HG03159 (cell line): ENCODE results near the gene KLHDC3.
"Not testable (repeated sequence)": the region's sequence is repeated elsewhere in the genome, so short reads cannot be mapped to it uniquely, and the experiment has no call there.

ENCODE experiments used
- ATAC-seq: cut with Tn5 transposase; IDR thresholded peaks from one replicate; pipeline ENCODE4 v1.9.1; 2021; ENCODE audit warnings: mild to moderate bottlenecking, moderate library complexity; ENCODE audit not compliant: unreplicated experiment

The KLHDC3 gene

DNA sequence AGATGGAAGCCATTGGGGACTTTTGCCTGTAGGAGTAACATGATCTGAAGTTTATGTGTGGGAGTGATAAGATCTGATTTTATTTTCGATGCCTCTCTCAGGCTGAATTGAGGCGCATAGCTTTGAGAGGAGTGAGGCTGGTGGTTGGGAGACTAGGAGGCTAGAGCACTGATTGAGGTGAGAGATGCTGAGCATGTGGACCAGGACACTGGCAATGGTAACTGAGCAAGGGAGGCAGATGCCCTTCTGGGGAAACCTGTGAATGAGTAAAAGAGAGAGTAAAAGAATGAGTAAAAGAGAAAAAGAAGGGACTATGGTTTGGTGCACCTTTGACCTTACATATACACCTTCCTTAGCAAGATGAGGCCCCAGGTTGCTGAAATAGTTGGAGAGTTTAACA, 10.4 kb downstream of the KLHDC3 start:
- ATAC-seq: no peak

DNA sequence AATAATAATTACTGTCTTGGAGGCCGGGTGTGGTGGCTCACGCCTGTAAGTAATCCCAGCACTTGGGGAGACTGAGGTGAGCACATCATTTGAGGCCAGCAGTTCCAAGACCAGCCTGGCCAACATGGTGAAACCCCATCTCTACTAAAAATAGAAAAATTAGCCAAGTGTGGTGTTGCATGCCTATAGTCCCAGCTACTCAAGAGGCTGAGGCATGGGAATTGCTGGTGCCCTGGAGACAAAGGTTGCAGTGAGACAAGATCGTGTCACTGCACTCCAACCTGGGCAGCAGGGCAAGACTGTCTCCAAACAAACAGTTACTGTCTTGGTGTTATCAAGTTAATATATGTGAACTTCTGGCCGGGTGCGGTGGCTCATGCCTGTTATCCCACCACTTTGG, 12.3 kb downstream of the KLHDC3 start:
- no peak for ATAC-seq

DNA sequence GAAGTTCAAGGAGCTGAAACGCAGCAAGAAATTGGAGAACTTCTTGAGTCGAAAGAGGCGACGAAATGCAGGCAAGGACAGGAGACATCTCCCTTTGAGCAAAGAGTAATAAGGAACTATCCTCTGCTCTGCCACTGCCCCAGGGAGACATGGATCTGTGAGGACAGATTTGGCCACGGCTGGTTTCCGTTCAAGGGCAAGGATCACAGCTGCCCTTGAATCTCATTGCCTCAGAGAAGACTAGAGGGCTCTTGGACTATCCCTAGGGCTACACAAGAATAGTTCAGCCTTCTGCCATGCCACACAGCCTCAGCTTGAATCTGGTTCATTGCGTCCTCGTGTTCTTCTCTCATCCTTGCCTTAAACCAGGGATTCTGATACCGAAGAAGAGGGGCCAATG, 15.1 kb downstream of the KLHDC3 start:
- no peak for ATAC-seq

DNA sequence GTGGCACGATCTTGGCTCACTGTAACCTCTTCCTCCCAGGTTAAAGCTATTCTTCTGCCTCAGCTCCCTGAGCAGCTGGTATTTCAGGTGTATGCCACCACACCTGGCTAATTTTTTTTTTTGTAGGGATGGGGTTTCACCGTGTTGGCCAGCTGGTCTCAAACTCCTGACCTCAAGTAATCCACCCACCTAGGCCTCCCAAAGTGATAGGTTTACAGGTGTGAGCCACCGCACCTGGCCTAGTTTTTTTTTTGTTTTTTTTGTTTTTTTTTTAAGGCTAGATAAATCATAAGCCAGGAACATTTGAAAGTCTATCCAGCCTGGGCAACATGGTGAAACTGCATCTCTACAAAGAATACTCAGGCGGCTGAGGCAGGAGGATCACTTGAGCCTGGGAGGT, 18.3 kb downstream of the KLHDC3 start:
- ATAC-seq: no peak

DNA sequence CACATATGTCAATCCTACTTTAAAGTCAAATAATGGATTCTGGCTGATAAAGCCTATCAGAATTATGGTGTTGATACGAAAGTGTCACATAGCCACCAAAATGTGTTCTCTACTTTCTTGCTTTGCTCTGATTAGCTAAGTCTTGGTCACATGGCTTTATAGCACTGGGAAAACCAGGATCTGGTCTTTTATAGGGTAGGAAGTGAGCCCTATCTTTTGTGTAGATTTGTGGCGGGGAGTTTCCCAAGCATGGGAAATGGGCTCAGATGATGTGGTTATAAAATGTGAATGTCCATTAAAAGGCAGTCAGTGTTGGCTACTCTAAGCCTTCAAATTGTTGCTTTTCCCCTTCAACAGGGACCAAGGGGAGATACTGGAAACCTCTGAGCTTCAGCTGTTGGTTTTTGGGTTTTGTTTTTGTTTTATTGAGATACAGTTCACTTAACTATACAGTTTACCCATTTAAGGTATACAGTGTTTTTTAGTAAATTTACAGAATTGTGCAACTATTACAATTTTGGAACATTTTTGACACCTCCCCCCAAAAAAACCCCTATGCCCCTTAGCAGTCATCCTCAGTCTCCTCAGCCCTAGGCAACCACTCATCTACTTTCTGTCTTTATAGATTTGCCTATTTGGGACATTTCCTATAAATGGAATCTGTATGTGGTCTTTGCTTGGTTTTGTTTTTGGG, 19.6 kb downstream of the KLHDC3 start:
- ATAC-seq: no peak

DNA sequence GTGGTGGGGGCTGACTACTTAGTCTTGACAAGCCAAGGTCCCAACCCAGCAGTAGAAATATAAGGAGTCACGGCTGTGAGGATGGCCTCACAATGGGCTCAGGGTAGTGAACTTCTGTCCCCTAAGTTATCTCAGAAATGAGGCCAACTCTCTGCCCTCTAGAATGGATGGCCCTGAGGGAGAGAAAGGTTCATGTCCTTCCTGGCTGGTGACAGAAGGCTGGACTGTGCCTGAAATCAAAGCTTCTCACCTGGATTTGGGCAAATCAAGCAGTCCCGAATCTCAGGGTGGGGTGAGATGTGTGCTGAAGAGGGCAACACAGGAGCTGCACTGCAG, 20.1 kb downstream of the KLHDC3 start:
- no peak for ATAC-seq

DNA sequence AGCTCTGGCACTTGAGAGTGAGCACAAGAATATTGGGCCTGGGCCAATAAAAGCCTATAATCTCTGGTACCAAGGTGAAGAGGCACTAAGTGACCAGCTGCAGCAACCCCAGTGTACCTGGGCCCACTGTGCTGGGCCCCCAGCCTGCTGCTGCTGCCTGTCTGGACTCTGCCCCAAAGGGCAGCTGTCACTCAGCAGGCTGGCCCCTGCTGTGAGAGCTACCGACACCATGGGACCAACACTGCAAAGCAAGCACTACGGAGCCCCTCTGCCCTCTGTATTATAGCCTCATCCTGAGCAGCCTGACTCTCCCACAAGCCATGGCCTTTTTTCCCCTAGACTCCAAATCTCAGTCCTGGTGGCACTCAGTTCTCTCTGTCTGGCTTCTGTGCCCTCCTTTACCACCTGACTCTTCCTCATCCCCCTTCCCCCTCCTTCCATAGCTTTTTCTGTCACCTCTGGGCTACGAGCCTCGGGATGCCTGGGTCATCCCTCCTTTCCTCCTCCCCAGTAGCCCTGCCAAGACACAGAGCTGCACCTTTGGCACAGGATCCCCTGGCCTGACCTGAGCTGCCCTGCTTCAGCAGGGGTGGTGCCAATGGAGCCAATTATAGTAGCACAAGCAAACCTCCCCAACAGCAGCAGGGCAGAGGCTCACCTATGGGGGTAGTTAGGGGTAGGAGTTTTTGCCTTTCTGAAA, 21.6 kb downstream of the KLHDC3 start:
- no peak for ATAC-seq

DNA sequence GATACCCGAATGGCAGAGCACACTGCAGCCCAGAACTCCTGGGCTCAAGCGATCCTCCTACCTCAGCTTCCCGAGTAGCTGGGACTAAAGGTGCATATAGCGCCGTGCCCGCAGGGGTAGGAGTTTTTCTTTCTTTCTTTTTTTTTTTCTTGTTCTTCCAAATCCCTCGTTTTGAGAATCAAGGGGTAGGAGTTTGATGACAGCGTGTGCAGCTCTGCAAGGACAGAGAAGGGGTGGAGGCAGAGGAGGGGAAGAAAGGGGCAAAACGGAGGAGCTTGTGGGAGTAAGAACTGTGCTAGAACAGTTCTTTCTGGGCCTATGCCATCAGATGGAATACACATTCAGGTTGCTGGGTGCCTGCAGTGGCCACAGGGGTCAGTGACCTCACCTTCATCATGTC, 22.7 kb downstream of the KLHDC3 start:
- ATAC-seq: no peak

DNA sequence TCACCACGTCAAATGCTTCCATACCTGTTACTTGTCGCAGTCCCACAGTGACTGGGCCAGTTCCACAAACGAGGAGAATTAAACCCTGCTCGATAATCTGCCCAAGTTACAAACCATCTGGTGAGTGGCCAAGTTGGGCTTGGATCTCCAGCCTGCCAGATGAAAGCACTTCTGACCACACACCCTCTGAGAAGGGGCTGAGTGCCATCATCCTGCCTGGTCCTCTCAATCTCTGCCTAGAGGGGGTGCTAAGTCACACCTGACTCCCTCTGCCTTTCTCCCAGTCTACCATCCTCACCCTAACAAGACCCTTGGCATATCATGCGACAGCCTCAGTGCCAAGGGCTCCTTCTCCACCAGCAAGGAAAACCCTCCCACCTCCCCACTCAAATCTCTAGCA, 23.1 kb downstream of the KLHDC3 start:
- ATAC-seq: no peak

DNA sequence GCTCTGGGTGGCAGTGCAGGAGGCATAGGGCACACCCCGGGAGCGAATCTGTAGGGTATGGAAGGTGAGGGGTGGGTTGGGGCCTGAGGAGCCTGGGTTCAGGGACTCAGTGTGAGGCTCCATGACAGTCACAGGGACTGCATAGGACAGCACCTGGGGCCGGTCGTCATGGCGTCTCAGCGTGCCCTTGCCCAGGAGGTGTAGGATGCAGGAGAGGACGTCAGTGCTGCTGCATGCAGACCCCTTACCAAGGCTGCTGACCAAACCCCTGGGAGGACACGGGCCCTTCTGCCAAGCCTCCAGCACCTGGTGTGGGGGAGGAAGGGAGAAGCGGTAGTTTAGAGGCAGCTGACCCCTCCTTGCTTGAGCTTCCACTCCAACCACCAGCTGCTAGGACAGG, 23.7 kb downstream of the KLHDC3 start:
- ATAC-seq: no peak

DNA sequence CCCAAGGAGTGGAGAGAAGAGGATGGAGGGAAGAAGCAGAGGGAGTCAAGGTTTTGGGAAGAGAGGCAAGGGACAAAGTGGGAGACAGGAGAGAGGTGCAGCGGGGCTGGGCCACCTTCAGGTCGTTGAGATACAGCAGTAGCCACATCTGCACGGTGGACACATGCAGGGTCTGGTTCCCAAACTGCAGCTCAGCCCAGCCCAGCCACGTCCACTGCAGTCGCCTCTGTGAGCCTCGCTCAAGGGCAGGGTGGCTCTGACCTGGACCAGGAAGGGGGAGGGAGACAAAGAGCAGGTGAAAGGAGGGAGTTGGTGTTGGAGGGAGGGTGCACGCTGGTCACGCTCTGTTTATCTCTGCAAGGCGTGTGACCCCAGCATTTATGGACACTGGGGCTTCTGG, 24.7 kb downstream of the KLHDC3 start:
- no peak for ATAC-seq

DNA sequence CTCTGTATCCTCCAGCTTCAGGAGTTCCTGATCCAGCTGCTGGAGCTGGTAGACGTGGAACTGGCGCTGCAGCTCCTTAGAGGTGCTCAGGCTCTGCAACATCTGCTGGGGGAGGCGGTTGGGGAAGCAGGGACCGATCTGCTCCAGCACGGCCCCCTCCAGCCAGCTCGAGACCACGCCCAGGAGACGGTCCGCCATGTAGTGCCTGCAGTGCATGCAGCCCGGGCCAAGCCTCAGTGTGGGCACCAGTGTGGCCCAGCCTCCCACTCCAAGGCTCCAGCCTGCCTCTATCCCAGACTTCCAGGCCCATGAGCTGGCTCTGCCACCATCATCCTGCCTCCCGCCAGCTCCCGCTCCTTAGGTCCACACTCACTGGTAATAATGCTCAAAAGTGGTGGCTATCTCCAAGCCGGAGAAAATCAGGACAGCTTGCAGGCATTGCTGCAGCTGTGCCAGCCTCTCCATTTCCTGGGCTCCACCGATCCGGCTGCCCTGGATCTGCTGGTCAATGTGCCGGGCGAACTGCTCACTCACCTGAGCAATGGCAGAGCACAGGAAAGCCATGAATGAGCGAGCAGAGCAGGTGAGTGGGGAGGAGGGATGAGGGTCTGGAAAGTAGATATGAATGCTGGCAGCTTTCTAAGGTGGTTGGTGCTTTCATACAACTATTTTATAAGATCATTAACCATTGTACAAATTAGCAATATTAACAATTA, 26.7 kb downstream of the KLHDC3 start:
- no peak for ATAC-seq

DNA sequence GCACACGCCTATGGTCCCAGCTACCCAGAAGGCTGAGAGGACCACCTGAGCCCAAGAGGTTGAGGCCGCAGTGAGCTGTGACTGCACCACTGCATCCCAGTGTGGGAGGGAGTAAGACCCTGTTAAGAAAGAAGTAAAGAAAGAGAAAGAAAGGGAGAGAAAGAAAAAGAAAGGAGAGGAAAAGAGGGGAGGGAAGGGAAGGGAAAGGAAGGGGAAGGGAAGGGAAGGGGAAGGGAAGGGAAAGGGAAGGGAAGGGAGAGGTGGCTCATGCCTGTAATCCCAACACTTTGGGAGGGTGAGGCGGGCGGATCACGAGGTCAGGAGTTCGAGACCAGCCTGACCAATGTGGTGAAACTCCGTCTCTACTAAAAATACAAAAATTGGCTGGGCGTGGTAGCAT, 27.4 kb downstream of the KLHDC3 start:
- ATAC-seq: not testable (repeated sequence)

DNA sequence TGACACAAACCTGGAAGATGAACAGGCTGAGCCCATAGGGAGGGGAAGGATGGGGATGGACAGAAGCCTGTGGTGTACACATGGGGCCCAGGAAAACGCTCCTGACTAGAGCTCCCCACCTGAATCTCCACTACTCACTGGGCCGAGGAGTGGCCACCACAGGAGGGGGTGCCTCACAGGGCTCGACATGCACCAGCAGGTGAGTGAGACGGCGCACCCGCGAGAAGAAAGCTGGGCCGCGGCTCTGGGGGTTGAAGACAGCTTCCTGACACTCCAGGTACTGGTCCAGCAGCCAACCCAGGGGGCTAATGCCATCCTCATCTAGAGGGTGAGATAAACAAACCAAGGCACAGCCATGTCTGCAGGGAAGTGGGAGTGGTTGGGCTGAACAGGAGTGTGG, 29.3 kb downstream of the KLHDC3 start:
- ATAC-seq: no peak

DNA sequence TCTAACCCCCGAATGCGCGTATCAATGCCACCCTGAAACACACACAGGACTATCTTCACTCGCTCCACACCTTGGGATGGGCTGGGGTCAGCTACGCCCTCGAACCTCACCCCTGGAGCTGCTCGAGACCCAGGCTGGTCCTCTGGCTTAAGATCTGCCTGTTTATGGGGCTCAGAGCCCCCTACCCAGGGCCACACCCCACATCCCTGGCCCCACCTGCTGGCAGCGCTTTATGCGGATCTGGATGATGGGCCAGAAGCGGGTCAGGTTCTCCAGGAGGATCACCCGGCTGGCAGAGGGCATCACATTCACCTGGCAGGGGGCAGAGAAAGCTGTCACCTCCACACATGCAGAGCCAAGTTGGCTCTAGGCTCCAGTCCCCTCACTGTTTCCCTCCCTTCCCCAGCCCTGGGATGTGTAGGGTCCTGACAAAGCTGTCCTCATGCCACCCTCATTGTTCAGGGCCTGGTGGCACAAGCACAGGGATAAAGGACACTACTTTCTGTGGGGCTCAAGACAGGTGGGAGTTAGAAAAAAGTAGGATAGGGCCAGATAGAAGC, 31.4 kb downstream of the KLHDC3 start:
- no peak for ATAC-seq

DNA sequence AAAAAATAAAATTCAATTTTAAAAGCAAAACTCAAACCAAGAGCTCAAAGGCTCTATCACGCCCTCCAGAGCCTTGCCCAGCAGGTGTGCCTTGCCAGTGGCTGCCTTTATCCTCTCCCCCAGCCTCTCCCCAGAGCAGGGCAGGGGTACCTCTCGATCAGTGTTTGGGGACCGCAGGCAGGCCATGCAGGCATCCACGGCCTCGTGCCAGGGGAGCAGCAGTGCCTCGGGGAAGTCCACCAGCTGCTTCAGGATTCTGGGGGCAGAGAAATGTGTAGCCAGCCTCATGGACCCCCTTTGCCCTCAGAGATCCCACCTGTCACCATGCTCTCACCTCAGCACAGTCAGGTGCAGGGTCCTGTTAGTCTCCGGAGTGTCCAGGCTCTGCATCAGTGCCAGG, 33.9 kb downstream of the KLHDC3 start:
- no peak for ATAC-seq

DNA sequence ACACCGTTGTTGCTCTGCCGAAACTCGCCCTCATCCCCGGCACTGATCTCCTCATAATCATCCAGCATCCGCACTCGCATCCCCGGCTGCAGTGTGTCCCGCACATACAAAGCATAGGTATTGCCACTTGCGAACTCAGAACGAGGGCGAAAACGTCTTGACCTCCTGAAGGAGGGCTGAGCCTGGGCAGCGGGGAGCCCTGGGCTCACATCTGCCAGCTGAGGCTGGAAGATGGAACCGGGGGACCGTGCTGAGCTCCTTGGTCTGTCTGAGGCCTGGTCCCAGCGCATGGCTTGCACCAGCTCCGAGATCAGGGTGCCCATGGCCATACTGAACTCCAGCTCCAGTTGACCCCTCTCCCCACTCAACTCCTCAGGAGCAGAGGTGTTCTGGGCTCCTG, 36.9 kb downstream of the KLHDC3 start:
- ATAC-seq: no peak

DNA sequence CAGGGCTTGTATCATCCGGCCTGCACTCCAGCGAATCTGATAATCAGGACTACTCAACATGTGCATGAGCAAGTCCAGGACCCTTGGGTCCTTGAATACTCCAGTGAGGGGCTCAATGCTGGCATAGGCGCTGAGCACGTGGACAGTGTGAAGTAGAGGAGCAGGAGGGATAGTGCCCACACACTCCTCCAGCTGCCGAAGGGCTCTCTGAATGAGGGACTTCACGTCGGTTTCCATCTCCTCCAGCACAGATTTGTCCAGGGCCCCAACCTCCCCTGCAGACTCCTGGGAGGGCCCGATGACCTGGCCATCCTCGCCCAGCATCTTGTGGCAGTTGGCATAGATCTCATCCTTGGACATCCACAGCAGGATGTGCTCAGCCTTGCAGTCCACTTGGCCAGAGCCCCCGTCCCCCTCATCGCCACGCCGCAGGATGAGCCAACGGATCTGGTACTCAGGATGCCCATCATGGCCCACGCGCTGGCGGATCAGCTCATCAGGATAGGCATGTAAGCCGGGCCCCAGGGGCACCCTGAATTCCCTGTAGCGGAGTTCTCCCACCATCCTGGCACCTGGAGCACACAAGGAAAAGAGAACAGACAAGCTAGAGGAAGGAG, 38.3 kb downstream of the KLHDC3 start:
- no peak for ATAC-seq

DNA sequence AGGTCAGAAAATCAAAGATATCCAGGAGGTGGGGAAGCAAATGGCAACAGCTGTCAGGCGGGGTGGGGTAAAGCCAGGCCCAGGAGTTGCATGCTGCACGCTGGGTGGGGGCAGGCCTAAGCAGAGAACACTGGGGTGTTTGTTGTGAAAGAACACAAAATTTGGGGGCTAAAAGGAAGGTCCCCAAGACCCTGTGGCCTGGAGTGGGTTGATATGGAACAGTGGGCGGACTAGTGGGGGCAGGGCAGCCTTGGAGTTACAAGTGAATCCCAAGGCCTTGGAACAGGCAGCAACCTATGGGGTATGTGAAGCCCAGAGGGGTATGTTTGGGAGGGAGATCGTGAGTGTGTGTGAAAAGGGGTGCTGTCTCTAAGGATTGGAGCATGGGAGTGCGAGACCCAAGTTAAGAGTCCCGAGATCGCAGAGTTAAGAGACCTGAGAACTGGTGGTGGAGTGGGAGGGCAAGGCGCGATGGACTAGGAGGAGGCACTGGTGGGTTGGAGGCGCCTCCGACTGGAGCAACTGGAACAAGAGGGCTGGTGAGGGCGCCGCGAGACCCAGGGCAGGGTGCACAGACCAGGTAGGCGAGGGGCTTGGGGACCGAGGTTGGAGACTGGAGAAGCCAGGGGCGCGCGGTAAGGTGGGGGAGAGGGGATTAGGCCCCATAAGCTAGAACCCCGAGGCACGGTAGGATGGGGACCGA, 38.9 kb downstream of the KLHDC3 start:
- peak; percentile 28 for ATAC-seq

DNA sequence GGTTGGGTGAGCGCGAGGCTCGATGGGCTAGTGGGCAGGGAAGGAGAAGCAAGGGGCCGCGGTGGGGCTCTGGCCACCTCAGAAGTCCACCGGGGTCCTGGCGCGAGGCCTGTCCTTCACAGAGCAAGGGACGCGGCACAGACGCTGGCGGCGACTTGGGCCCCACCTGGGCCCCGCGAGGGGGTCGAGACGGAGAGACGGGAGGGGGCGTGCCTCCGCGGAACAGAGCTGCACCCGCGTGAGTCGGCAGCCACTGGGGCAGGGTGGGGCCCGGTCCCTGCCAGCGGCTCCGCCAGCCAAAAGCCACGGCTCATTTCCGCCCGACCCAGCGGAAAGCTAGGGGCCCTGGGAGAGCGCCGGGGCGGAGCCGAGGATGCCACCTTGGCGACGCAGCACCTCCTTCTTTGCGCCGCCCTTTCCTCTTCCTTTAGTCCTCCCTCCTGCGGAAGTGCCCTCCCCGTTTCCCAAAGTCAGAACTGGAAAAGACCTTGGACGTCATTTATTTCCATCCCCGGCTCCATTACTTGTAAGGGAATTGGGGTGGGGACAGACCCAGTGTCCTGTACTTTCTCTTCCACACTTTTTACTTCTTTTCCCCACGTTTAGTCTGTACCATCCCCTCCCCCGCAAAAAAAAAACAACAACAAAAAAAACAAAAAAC, 39.6 kb downstream of the KLHDC3 start, which contains the start of gene CUL7:
TSS of gene CUL7 (minus strand) at position 307 of the 661 bp plus-strand sequence. CDS start 1,063 bp downstream, outside the sequence.
- peak; percentile 84 for ATAC-seq
